Measurements from ENCODE around the gene GSTO2. TPM values are rescaled to one million over a fixed set of nuclear protein-coding genes. Genes with fewer than 3 reads are reported as not detected.

GSTO2 gene
- total and polyA plus RNA-seq, 10 of the 15 experiments (the other 5 are each of a cell fraction or from before 2014, with no cell fraction given), result 0.16 to 0.86 (median 0.46) TPM

DNA sequence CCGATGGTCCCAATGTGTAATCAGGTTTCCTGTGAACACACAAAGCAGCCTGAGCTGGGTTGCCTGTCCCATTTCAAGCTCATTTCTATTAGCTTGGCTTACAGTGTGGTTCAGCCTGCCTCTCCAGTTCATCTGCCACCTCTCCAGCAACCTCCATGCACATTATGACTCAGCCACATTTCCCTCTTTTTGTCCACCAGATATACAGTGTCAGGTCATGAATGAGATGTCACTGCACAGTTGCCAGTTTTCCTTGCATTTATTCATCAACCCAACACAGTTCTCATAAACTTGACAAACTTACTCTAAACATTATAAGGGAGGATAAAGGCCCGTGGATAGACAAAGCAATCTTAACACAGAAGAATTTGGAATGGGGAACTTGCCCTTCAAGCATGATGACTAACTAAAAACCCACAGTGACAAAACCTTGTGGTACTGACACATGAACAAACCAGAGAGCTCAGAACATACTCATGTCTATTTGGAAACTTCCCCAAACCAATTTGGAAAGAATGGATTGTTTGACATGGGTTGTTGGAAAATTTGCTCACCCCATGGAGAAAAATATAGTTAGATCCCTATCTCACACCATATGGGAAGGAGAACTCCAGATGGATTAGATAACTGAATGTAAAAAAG, 82.2 kb downstream of the GSTO2 start (continued):
- no peak for TF ChIP-seq LARP7 (IDR thresholded peaks at IDR 0.05)
- TF ChIP-seq DPF2 (IDR thresholded peaks at IDR 0.05), result 0 out of 2 replicates have a peak, but pooled peaks have one; percentile 23
- TF ChIP-seq, protein P1, sequence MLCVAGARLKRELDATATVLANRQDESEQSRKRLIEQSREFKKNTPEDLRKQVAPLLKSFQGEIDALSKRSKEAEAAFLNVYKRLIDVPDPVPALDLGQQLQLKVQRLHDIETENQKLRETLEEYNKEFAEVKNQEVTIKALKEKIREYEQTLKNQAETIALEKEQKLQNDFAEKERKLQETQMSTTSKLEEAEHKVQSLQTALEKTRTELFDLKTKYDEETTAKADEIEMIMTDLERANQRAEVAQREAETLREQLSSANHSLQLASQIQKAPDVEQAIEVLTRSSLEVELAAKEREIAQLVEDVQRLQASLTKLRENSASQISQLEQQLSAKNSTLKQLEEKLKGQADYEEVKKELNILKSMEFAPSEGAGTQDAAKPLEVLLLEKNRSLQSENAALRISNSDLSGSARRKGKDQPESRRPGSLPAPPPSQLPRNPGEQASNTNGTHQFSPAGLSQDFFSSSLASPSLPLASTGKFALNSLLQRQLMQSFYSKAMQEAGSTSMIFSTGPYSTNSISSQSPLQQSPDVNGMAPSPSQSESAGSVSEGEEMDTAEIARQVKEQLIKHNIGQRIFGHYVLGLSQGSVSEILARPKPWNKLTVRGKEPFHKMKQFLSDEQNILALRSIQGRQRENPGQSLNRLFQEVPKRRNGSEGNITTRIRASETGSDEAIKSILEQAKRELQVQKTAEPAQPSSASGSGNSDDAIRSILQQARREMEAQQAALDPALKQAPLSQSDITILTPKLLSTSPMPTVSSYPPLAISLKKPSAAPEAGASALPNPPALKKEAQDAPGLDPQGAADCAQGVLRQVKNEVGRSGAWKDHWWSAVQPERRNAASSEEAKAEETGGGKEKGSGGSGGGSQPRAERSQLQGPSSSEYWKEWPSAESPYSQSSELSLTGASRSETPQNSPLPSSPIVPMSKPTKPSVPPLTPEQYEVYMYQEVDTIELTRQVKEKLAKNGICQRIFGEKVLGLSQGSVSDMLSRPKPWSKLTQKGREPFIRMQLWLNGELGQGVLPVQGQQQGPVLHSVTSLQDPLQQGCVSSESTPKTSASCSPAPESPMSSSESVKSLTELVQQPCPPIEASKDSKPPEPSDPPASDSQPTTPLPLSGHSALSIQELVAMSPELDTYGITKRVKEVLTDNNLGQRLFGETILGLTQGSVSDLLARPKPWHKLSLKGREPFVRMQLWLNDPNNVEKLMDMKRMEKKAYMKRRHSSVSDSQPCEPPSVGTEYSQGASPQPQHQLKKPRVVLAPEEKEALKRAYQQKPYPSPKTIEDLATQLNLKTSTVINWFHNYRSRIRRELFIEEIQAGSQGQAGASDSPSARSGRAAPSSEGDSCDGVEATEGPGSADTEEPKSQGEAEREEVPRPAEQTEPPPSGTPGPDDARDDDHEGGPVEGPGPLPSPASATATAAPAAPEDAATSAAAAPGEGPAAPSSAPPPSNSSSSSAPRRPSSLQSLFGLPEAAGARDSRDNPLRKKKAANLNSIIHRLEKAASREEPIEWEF (IDR thresholded peaks at IDR 0.05; ENCODE audit: insufficient replicate concordance, low read depth, low read length), result no peak
- no peak for TF ChIP-seq NFYA (IDR thresholded peaks at IDR 0.05; ENCODE audit: borderline replicate concordance, low read depth, low read length)
- TF ChIP-seq NFXL1 (IDR thresholded peaks at IDR 0.05; ENCODE audit: borderline replicate concordance), result no peak
- TF ChIP-seq SMARCA5 (IDR thresholded peaks at IDR 0.05), result no peak
- peak; percentile 12; the same call in 1 of the 2 replicates for TF ChIP-seq MTA2 (IDR thresholded peaks at IDR 0.05; ENCODE audit: low read depth)
- TF ChIP-seq CBFB (IDR thresholded peaks at IDR 0.05; ENCODE audit: low read depth), result no peak
- TF ChIP-seq, protein P2, sequence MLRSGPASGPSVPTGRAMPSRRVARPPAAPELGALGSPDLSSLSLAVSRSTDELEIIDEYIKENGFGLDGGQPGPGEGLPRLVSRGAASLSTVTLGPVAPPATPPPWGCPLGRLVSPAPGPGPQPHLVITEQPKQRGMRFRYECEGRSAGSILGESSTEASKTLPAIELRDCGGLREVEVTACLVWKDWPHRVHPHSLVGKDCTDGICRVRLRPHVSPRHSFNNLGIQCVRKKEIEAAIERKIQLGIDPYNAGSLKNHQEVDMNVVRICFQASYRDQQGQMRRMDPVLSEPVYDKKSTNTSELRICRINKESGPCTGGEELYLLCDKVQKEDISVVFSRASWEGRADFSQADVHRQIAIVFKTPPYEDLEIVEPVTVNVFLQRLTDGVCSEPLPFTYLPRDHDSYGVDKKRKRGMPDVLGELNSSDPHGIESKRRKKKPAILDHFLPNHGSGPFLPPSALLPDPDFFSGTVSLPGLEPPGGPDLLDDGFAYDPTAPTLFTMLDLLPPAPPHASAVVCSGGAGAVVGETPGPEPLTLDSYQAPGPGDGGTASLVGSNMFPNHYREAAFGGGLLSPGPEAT (IDR thresholded peaks at IDR 0.05; ENCODE audit: low read depth), result peak; percentile 41; the same call in 1 of the 2 replicates
- TF ChIP-seq BRCA1 (IDR thresholded peaks at IDR 0.05; ENCODE audit: low read depth, low read length), result no peak
- no peak for TF ChIP-seq NR2C2 (IDR thresholded peaks at IDR 0.05; ENCODE audit: borderline replicate concordance, control insufficient read depth, insufficient read length, low read depth)
- TF ChIP-seq RFX5 (IDR thresholded peaks at IDR 0.05; ENCODE audit: low read depth, low read length), result no peak
- TF ChIP-seq, protein P3, sequence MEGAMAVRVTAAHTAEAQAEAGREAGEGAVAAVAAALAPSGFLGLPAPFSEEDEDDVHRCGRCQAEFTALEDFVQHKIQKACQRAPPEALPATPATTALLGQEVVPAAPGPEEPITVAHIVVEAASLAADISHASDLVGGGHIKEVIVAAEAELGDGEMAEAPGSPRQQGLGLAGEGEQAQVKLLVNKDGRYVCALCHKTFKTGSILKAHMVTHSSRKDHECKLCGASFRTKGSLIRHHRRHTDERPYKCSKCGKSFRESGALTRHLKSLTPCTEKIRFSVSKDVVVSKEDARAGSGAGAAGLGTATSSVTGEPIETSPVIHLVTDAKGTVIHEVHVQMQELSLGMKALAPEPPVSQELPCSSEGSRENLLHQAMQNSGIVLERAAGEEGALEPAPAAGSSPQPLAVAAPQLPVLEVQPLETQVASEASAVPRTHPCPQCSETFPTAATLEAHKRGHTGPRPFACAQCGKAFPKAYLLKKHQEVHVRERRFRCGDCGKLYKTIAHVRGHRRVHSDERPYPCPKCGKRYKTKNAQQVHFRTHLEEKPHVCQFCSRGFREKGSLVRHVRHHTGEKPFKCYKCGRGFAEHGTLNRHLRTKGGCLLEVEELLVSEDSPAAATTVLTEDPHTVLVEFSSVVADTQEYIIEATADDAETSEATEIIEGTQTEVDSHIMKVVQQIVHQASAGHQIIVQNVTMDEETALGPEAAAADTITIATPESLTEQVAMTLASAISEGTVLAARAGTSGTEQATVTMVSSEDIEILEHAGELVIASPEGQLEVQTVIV (IDR thresholded peaks at IDR 0.05; ENCODE audit: borderline replicate concordance, partially characterized antibody), result no peak
- TF ChIP-seq NR2C1 (IDR thresholded peaks at IDR 0.05), result no peak
- peak; percentile 43; the same call in 1 of the 2 replicates for TF ChIP-seq RUNX3 (IDR thresholded peaks at IDR 0.05; ENCODE audit: low read length)
- no peak for TF ChIP-seq ZBED1 (IDR thresholded peaks at IDR 0.05; ENCODE audit: borderline replicate concordance)
- TF ChIP-seq SMC3 (IDR thresholded peaks at IDR 0.05; ENCODE audit: borderline replicate concordance, low read length), result no peak
- TF ChIP-seq YY1 (IDR thresholded peaks at IDR 0.05; ENCODE audit: low read depth, low read length), result no peak
- no peak for TF ChIP-seq CHD1 (IDR thresholded peaks at IDR 0.05; ENCODE audit: low read depth, low read length)
- no peak for TF ChIP-seq CREB1 (IDR thresholded peaks at IDR 0.05; ENCODE audit: low read depth)
- no peak for TF ChIP-seq ZNF384 (IDR thresholded peaks at IDR 0.05; ENCODE audit: borderline replicate concordance, low read depth, low read length)

Measured in GM12878 (cell line).